ENCODE results near the gene SNX2. TPM values are rescaled to one million over a fixed set of nuclear protein-coding genes. Genes with fewer than 3 reads are reported as not detected.
"Not testable (repeated sequence)": the region's sequence is repeated elsewhere in the genome, so short reads cannot be mapped to it uniquely, and the experiment has no call there.

SNX2 gene
- total RNA-seq, 3 donors from 2014 or later (not counting 1 experiment from before 2014, with no cell fraction given) = 47.9 to 57.4 (median 53.2) TPM

- intact Hi-C loops (cut with micrococcal nuclease) = no loop called here
- Mint-ChIP-seq H3K36me3 (no peaks in the 10 kb centered on the region), H3K9me3 (no peaks in the 10 kb centered on the region), H3K27me3 (ENCODE audit: low read depth in 2 of 2) (no peaks in the 10 kb centered on the region), H3K4me1 (no peaks in the 10 kb centered on the region), H3K27ac (no peak overlapping the region), H3K4me3 (no peak overlapping the region)
- DNase-seq (no peak), ATAC-seq (no peak)
- 75% methylated on average over 3 of the region's 4 CpGs for WGBS (ENCODE audit: insufficient coverage)
- H3K27ac ChIP-seq (ENCODE audit: low read length) = no peak overlapping the region
- H3K9me3 ChIP-seq (ENCODE audit: control insufficient read depth, insufficient read depth, low read length) = no peaks in the 10 kb centered on the region
- no peaks in the 10 kb centered on the region for H3K4me1 ChIP-seq (ENCODE audit: control insufficient read depth, insufficient read depth, low read length)
- no peaks in the 10 kb centered on the region for H3K27me3 ChIP-seq (ENCODE audit: control insufficient read depth, insufficient read depth, low read length)
- H3K4me3 ChIP-seq (ENCODE audit: low read length) = no peak overlapping the region
- no peak for TF ChIP-seq CTCF (IDR thresholded peaks at IDR 0.05)
- H3K36me3 ChIP-seq (ENCODE audit: control insufficient read depth, insufficient read depth, low read length) = no peaks in the 10 kb centered on the region
Measured at GRCh38 chr5:122757285-122757684, 17.6 kb upstream of the SNX2 start.

GRCh38 chr5:122759241-122760070 lies 15.4 kb upstream of the SNX2 start:
- no peaks in the 10 kb centered on the region for H3K27me3 Mint-ChIP-seq (ENCODE audit: low read depth in 2 of 2)
- H3K9me3 Mint-ChIP-seq = no peaks in the 10 kb centered on the region
- 84% methylated on average over 5 of the region's 9 CpGs for WGBS (ENCODE audit: insufficient coverage)
- Histone ChIP-seq H3K27me3 (ENCODE audit: control insufficient read depth, insufficient read depth, low read length) (no peaks in the 10 kb centered on the region), H3K4me1 (ENCODE audit: control insufficient read depth, insufficient read depth, low read length) (no peaks in the 10 kb centered on the region), H3K4me3 (ENCODE audit: low read length) (no peak overlapping the region), H3K27ac (ENCODE audit: low read length) (no peak overlapping the region), H3K36me3 (ENCODE audit: control insufficient read depth, insufficient read depth, low read length) (no peaks in the 10 kb centered on the region), H3K9me3 (ENCODE audit: control insufficient read depth, insufficient read depth, low read length) (no peaks in the 10 kb centered on the region)
- no peak overlapping the region for H3K4me3 Mint-ChIP-seq
- no peak for DNase-seq
- ATAC-seq = no peak
- H3K27ac Mint-ChIP-seq = no peak overlapping the region
- H3K36me3 Mint-ChIP-seq = no peaks in the 10 kb centered on the region
- no peak for TF ChIP-seq CTCF (IDR thresholded peaks at IDR 0.05)
- intact Hi-C loops (cut with micrococcal nuclease) = no loop called here
- H3K4me1 Mint-ChIP-seq = no peaks in the 10 kb centered on the region

GRCh38 chr5:122760236-122760635 lies 14.6 kb upstream of the SNX2 start:
- intact Hi-C loops (cut with micrococcal nuclease) = no loop called here
- H3K4me1 Mint-ChIP-seq = no peaks in the 10 kb centered on the region
- ATAC-seq (no peak), DNase-seq (no peak)
- H3K9me3 Mint-ChIP-seq = no peaks in the 10 kb centered on the region
- no peak overlapping the region for H3K27ac Mint-ChIP-seq
- H3K4me3 ChIP-seq (ENCODE audit: low read length) = no peak overlapping the region
- no peaks in the 10 kb centered on the region for H3K27me3 Mint-ChIP-seq (ENCODE audit: low read depth in 2 of 2)
- no peaks in the 10 kb centered on the region for H3K9me3 ChIP-seq (ENCODE audit: control insufficient read depth, insufficient read depth, low read length)
- no peak for TF ChIP-seq CTCF (IDR thresholded peaks at IDR 0.05)
- no peaks in the 10 kb centered on the region for H3K36me3 Mint-ChIP-seq
- no peaks in the 10 kb centered on the region for H3K36me3 ChIP-seq (ENCODE audit: control insufficient read depth, insufficient read depth, low read length)
- no peaks in the 10 kb centered on the region for H3K4me1 ChIP-seq (ENCODE audit: control insufficient read depth, insufficient read depth, low read length)
- no peaks in the 10 kb centered on the region for H3K27me3 ChIP-seq (ENCODE audit: control insufficient read depth, insufficient read depth, low read length)
- no peak overlapping the region for H3K4me3 Mint-ChIP-seq
- WGBS (ENCODE audit: insufficient coverage) = 100% methylated on average over 2 of the region's 2 CpGs
- no peak overlapping the region for H3K27ac ChIP-seq (ENCODE audit: low read length)

GRCh38 chr5:122761115-122761514 lies 13.8 kb upstream of the SNX2 start:
- Histone ChIP-seq H3K27ac (ENCODE audit: low read length) (no peak overlapping the region), H3K27me3 (ENCODE audit: control insufficient read depth, insufficient read depth, low read length) (no peaks in the 10 kb centered on the region), H3K4me3 (ENCODE audit: low read length) (no peak overlapping the region), H3K36me3 (ENCODE audit: control insufficient read depth, insufficient read depth, low read length) (no peaks in the 10 kb centered on the region), H3K9me3 (ENCODE audit: control insufficient read depth, insufficient read depth, low read length) (no peaks in the 10 kb centered on the region), H3K4me1 (ENCODE audit: control insufficient read depth, insufficient read depth, low read length) (no peaks in the 10 kb centered on the region)
- no peak overlapping the region for H3K4me3 Mint-ChIP-seq
- WGBS (ENCODE audit: insufficient coverage) = 60% methylated on average over 1 of the region's 1 CpG
- H3K27ac Mint-ChIP-seq = no peak overlapping the region
- no peak for TF ChIP-seq CTCF (IDR thresholded peaks at IDR 0.05)
- H3K27me3 Mint-ChIP-seq (ENCODE audit: low read depth in 2 of 2) = peaks cover 0 to 5% of the 10 kb centered on the region in 2 donors
- ATAC-seq = no peak
- no peak for DNase-seq
- no peaks in the 10 kb centered on the region for H3K36me3 Mint-ChIP-seq
- no peaks in the 10 kb centered on the region for H3K9me3 Mint-ChIP-seq
- no peaks in the 10 kb centered on the region for H3K4me1 Mint-ChIP-seq
- intact Hi-C loops (cut with micrococcal nuclease) = no loop called here

- intact Hi-C loops (cut with micrococcal nuclease); H3K9me3 ChIP-seq (ENCODE audit: control insufficient read depth, insufficient read depth, low read length); H3K27me3 ChIP-seq (ENCODE audit: control insufficient read depth, insufficient read depth, low read length); DNase-seq; H3K4me3 Mint-ChIP-seq; H3K4me1 ChIP-seq (ENCODE audit: control insufficient read depth, insufficient read depth, low read length); H3K4me1 Mint-ChIP-seq; H3K9me3 Mint-ChIP-seq; H3K36me3 ChIP-seq (ENCODE audit: control insufficient read depth, insufficient read depth, low read length); H3K27me3 Mint-ChIP-seq (ENCODE audit: low read depth in 2 of 2); H3K4me3 ChIP-seq (ENCODE audit: low read length); H3K27ac ChIP-seq (ENCODE audit: low read length); H3K27ac Mint-ChIP-seq; ATAC-seq; H3K36me3 Mint-ChIP-seq: not testable (repeated sequence)
- WGBS (ENCODE audit: insufficient coverage) = 95% methylated on average over 5 of the region's 5 CpGs
Measured at GRCh38 chr5:122761896-122762295, 13.0 kb upstream of the SNX2 start.

All from natural killer cell (primary cell).